GM19324 (cell line): ENCODE measurements around the gene GNAI3.
"Not testable (repeated sequence)": the region's sequence is repeated elsewhere in the genome, so short reads cannot be mapped to it uniquely, and the experiment has no call there.

Experiments used
- ATAC-seq: cut with Tn5 transposase; IDR thresholded peaks from one replicate; pipeline ENCODE4 v1.9.1; 2021; ENCODE audit warnings: mild to moderate bottlenecking, moderate library complexity; ENCODE audit not compliant: unreplicated experiment, low FRiP score

GNAI3 gene

GRCh38 chr1:109655615-109656519 lies 107.5 kb downstream of the GNAI3 start, which contains the start of gene GSTM4:
Gene GSTM4 (plus strand): TSS chr1:109656099. CDS start chr1:109656390, 291 bp downstream.
- ATAC-seq = peak; percentile 92

- no peak for ATAC-seq
Observed at GRCh38 chr1:109657395-109657794, 109.0 kb downstream of the GNAI3 start.

DNA sequence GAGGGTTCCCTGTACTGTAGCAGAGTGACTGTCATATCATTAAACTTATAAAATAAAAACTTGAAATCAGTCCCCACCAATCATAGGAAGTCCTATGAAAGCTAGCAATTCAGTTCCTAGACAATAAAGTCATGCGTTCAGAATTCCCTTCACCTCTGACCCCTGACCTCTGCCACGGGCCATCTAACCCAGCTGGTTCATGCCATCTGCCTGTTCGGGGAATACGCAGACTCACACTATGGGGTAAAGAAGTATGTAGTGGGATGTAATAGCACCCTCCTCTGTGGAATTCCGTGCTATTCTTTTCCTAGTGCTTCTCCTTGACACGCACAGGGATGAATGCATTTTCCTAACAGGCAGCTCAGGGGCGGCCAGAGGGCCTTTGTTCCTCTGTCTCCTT lies 109.6 kb downstream of the GNAI3 start:
- ATAC-seq = no peak

GRCh38 chr1:109658533-109659042 lies 110.2 kb downstream of the GNAI3 start:
- ATAC-seq = no peak

- ATAC-seq = no peak
Observed at GRCh38 chr1:109659145-109659544, 110.7 kb downstream of the GNAI3 start.

DNA sequence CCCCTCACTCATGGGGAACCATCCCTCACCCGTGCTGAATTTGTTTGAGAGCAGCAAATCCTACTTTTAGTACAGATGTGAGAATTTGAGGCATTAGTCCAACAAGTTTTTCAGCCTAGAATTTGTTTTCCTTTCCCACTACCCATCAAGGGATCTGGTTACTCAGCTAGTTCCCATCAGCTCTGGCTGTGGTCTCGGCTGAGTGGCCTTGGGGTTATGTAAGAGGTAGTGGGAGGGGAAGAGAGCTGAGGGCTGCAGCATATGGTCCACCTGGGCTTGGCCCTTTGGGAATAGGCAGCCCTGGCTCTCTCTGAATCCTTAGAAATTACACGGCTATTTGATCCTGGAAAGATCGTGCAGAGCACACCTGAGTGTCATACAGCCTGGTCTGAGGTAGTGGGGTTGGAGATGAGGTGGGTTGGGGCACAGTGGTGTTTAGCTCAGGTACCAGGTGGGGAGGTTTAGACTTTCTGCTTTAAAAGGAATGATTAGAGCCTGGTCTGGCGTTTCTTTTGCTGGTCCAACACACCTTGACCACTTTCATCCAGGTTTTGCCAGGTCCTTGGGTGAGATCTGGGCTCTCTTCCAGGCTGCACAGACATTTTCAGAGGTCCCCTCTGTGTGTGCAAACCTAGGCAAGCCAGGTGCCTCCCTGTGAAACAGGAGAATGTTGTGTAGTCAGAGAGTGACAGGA lies 111.7 kb downstream of the GNAI3 start:
- ATAC-seq = no peak

DNA sequence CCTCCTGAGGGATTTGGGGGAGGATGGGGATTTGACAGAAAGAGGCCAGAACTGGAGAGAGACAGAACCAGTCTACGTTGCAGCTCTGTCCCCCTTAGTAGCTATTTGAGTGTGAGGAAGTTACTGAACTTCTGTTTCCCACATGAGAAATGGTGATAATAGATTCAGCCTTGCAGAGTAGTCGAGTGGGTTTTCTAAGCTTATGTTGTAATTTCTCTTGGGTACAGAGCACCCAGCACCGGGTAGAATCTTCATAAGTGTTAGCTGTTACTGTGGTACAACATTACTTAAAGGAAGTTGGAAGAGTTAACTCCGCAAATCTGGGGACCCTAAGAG lies 112.2 kb downstream of the GNAI3 start:
- ATAC-seq = not testable (repeated sequence)

DNA sequence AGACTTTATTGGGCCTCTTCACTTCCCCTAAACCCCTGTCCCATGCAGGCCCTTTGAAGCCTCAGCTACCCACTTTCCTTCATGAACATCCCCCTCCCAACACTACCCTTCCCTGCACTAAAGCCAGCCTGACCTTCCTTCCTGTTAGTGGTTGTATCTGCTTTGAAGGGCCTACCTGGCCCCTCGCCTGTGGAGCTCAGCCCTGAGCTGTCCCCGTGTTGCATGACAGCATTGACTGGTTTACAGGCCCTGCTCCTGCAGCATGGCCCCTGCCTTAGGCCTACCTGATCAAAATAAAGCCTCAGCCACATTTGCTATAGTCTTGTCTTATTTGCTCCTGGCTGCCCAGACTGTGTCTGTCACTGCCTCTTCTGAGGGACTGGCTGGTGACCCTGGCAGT lies 113.0 kb downstream of the GNAI3 start:
- ATAC-seq = no peak

- no peak for ATAC-seq
Observed at GRCh38 chr1:109664671-109665070, 116.3 kb downstream of the GNAI3 start.

DNA sequence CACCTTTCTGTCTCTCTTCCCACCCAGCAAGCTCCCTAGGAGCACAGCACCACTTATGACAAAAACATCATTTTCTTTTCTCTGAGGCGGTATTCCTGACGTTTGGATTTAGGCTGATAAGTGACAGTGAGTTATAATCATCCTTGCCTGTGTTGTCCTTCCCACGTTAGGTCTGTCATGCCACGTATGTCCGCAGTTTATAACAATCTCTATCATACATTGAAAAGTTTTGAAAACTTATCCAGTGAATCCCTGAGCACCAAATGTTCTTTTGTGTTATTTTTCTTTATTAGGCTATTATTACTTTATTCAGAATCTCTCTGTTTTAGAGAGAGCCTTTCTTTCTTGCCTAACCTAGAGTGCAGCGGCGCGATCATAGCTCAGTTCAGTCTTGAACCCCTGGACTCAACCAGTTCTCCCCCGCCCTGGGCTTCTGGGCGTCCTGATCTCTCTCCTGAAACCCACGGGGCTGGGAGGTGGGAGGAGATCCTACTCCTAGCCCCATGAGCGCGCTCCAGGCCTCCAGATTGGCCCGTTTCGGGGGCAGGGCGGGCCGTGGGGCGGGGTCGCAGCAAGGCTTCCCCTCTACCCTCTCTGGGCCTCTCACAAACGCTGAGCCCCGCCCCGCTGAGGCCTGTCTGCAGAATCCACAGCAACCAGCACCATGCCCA lies 119.2 kb downstream of the GNAI3 start, which contains the start of gene GSTM2:
TSS of gene GSTM2 (plus strand) at position 606 of the 671 bp plus-strand sequence. CDS start at position 665, 59 bp downstream.
- peak; percentile 78 for ATAC-seq
